K562 (cell line): ENCODE measurements around the gene CDKN1B. TPM values are rescaled to one million over a fixed set of nuclear protein-coding genes. Genes with fewer than 3 reads are reported as not detected.

Experiments used
- ARHGAP35 ChIP-seq: fragments of 450-650 bp; IDR thresholded peaks from 2 replicates; pipeline ENCODE4 v1.6.1; 2018; ENCODE audit not compliant: partially characterized antibody
- CCNT2 ChIP-seq: IDR thresholded peaks from 2 replicates; pipeline ENCODE4 v1.6.1; 2011; ENCODE audit warnings: borderline replicate concordance, low read depth, mild to moderate bottlenecking, moderate library complexity, mixed read lengths, low read length; ENCODE audit not compliant: insufficient read length; ENCODE audit errors: extremely low read depth
- CREB1 ChIP-seq, 2 experiments: sonication (generic) in 1 of 2; formaldehyde crosslinking in 1 of 2; IDR thresholded peaks; 2 replicates each; pipeline versions ENCODE4 v1.6.1 to v1.8.0; 2012 to 2022; ENCODE audit warnings: inconsistent platforms in 1 of 2, mild to moderate bottlenecking in 1 of 2, missing genetic modification reagents in 1 of 2, moderate library complexity in 1 of 2
- CTBP1 ChIP-seq: fragments of 450-650 bp; IDR thresholded peaks from 2 replicates; pipeline ENCODE4 v1.6.1; 2016; ENCODE audit warnings: borderline replicate concordance
- DDX20 ChIP-seq: fragments of 450-650 bp; IDR thresholded peaks from 2 replicates; pipeline ENCODE4 v1.6.1; 2016; ENCODE audit warnings: missing genetic modification characterization, low read depth, mild to moderate bottlenecking, missing compliant biosample characterization, moderate library complexity
- DMBX1 ChIP-seq: fragments of 250-450 bp; sonication (Bioruptor Pico); IDR thresholded peaks from 2 replicates; pipeline ENCODE4 v1.8.0; 2022; ENCODE audit warnings: inconsistent platforms, mild to moderate bottlenecking, moderate library complexity, borderline replicate concordance
- HDAC3 ChIP-seq: fragments of 450-650 bp; IDR thresholded peaks from 2 replicates; pipeline ENCODE4 v1.6.1; 2018; ENCODE audit warnings: borderline replicate concordance, mild to moderate bottlenecking, moderate library complexity; ENCODE audit not compliant: partially characterized antibody
- HMG20B ChIP-seq: fragments of 250-450 bp; sonication (Bioruptor Pico); IDR thresholded peaks from 2 replicates; pipeline ENCODE4 v1.5.0; 2021; ENCODE audit warnings: mild to moderate bottlenecking
- HNRNPH1 ChIP-seq: fragments of 200-400 bp; formaldehyde crosslinking; optimal IDR thresholded peaks from 2 replicates; pipeline ENCODE3; 2017; ENCODE audit warnings: low read depth, mild to moderate bottlenecking, low read length, moderate library complexity
- KDM5B ChIP-seq: fragments of 200-600 bp; sonication (generic); IDR thresholded peaks from 2 replicates; pipeline ENCODE4 v1.6.1; 2012; ENCODE audit warnings: low read depth, mild to moderate bottlenecking, moderate library complexity, low read length, control low read depth, inconsistent platforms; ENCODE audit not compliant: insufficient replicate concordance
- KLF13 ChIP-seq: fragments of 450-650 bp; IDR thresholded peaks from 2 replicates; pipeline ENCODE4 v1.6.1; 2016; ENCODE audit warnings: missing genetic modification characterization, low read depth, mild to moderate bottlenecking, missing compliant biosample characterization, moderate library complexity, borderline replicate concordance
- LCOR ChIP-seq: sonication (generic); formaldehyde crosslinking; IDR thresholded peaks from 2 replicates; pipeline ENCODE4 v1.8.0; 2022; ENCODE audit warnings: mild to moderate bottlenecking, missing genetic modification reagents
- MTA2 ChIP-seq: fragments of 450-650 bp; IDR thresholded peaks from 2 replicates; pipeline ENCODE4 v1.6.1; 2016; ENCODE audit warnings: low read depth
- MXD1 ChIP-seq: fragments of 250-450 bp; sonication (Bioruptor Pico); IDR thresholded peaks from 2 replicates; pipeline ENCODE4 v1.8.0; 2021; ENCODE audit warnings: borderline replicate concordance, mild to moderate bottlenecking, moderate library complexity; ENCODE audit not compliant: poor library complexity, severe bottlenecking
- NR2F6 ChIP-seq: fragments of 450-650 bp; formaldehyde crosslinking; IDR thresholded peaks from 2 replicates; pipeline ENCODE4 v1.4.0; 2020; ENCODE audit warnings: mild to moderate bottlenecking
- PATZ1 ChIP-seq: fragments of 250-450 bp; sonication (Bioruptor Pico); IDR thresholded peaks from 2 replicates; pipeline ENCODE4 v1.5.0; 2020; ENCODE audit warnings: mild to moderate bottlenecking, borderline replicate concordance
- SMAD2 ChIP-seq: fragments of 150-350 bp; IDR thresholded peaks from 2 replicates; pipeline ENCODE4 v1.6.1; 2014; ENCODE audit warnings: low read depth, mild to moderate bottlenecking, low read length
- TCF7L2 ChIP-seq: fragments of 150-350 bp; IDR thresholded peaks from 2 replicates; pipeline ENCODE4 v1.6.1; 2016; ENCODE audit warnings: low read depth, mild to moderate bottlenecking, low read length, moderate library complexity
- TEAD1 ChIP-seq, 2 experiments: fragments of 450-650 bp in 1 of 2; sonication (generic) in 1 of 2; formaldehyde crosslinking; IDR thresholded peaks; 2 replicates each; pipeline versions ENCODE4 v1.4.0 to v1.8.0; 2020 to 2022; ENCODE audit warnings: mild to moderate bottlenecking in 2 of 2, missing genetic modification reagents in 1 of 2
- THRAP3 ChIP-seq: fragments of 450-650 bp; IDR thresholded peaks from 2 replicates; pipeline ENCODE4 v1.6.1; 2016; ENCODE audit warnings: mild to moderate bottlenecking, inconsistent platforms, borderline replicate concordance
- XRCC4 ChIP-seq: IDR thresholded peaks from one replicate; pipeline ENCODE4 v1.6.1; 2011; ENCODE audit not compliant: insufficient read depth, insufficient read length; ENCODE audit errors: extremely low read depth
- ZNF239 ChIP-seq: fragments of 250-450 bp; sonication (Bioruptor Pico); IDR thresholded peaks from 2 replicates; pipeline ENCODE4 v1.4.0; 2020; ENCODE audit warnings: mild to moderate bottlenecking
- ZNF778 ChIP-seq: fragments of 450-650 bp; formaldehyde crosslinking; IDR thresholded peaks from 2 replicates; pipeline ENCODE4 v1.4.0; 2020; ENCODE audit warnings: mild to moderate bottlenecking, moderate library complexity
- polyA plus RNA-seq, 8 experiments: library from polyadenylated mRNA; depleted of rRNA in 4 of 8; stranded (reverse) in 5 of 8; unstranded in 3 of 8; fragments of >200 nt; fragmentation: Nextera tagmentation in 2 of 8; fragmentation: Illumina TruSeq in 1 of 8; extraction: Ambion mirVana in 2 of 8; extraction: Trizol in 1 of 8; gene quantifications; 2 replicates each; pipeline versions ENCODE4 v1.2.1 to v1.2.3, GENCODE V29; 2011 to 2014; ENCODE audit warnings: inconsistent platforms in 1 of 8, missing spikeins in 1 of 8
- total RNA-seq, 7 experiments: library from RNA; depleted of rRNA in 6 of 7; stranded (reverse); fragments of >200 nt in 6 of 7; fragmentation: Illumina TruSeq in 2 of 7; extraction: Trizol in 2 of 7; gene quantifications; 2 replicates each; pipeline versions ENCODE4 v1.2.1 to v1.2.3, GENCODE V29; 2011 to 2021; ENCODE audit warnings: low replicate concordance in 1 of 7
- TF ChIP-seq, protein P1 (sequence below), 2 experiments: fragments of 450-650 bp; IDR thresholded peaks; 2 replicates each; pipeline ENCODE4 v1.6.1; 2016

CDKN1B gene
- total and polyA plus RNA-seq, 9 of the 15 experiments (the other 6 are each of a cell fraction or from before 2014, with no cell fraction given) = 2.6 to 35.2 (median 15.5) TPM

DNA sequence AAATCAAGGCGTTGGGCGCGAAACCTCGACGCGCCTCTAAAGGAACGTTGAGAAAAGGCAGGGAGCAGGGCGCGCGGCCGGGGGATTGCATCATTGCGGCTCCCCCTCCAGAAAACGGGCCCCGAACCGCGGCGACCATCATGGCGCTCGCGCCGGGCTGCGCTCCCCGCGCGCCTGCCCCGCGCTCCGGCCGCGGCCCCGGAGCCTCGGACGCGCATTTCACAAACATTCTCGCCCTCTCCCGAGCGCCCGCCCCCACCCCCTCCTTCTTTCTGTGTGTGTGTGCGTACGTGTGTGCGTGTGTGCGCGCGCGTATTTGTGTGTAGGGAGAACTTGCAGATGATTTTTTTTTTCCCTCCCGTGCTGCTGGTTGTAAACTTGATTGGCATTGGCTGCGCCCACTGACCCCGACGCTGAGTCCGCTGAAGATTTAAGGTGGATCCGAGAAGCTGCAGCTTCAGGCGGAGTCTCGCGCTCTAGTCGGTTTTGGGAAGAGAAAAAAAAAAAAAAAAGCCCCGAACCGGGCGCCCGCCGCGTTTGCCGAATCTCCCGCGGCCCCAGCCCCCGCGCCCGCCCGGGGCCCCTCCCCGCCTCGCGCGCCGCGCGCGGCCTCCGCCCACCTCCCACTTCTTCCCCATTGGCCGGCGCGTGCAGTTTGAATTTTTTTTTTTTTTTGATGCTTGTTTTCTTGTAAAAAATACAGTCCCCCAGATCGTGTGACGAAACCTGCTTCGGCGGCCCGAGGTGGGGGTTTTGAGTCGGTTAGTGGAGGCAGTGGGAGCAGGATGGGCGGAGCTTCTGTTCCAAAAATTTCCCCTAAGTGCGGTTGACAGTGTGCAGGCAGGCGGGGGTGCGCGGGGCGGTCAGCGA lies 8.2 kb downstream of the CDKN1B start (continued):
- TF ChIP-seq LCOR (CRISPR knock-in tag) = peak; percentile 78
- no peak for TF ChIP-seq DMBX1
- TF ChIP-seq TEAD1 (CRISPR knock-in tag; IDR thresholded peaks at IDR 0.05) = no peak; a peak in 1 of 4 replicates
- no peak for TF ChIP-seq HMG20B (CRISPR knock-in tag)
- peak; percentile 56 for TF ChIP-seq KDM5B
- no peak for TF ChIP-seq HDAC3
- no peak for TF ChIP-seq ARHGAP35
- no peak for TF ChIP-seq HNRNPH1
- TF ChIP-seq ZNF778 = no peak
- peak; percentile 68 for TF ChIP-seq CCNT2
- TF ChIP-seq KLF13 (tag) = no peak
- no peak for TF ChIP-seq TCF7L2
- no peak for TF ChIP-seq NR2F6 (CRISPR knock-in tag)
- TF ChIP-seq ZNF239 = no peak
- TF ChIP-seq MXD1 (CRISPR knock-in tag) = no peak
- TF ChIP-seq CTBP1 = peak; percentile 63
- no peak for TF ChIP-seq PATZ1 (CRISPR knock-in tag)
- TF ChIP-seq DDX20 (tag) = no peak
- no peak for TF ChIP-seq CREB1 (IDR thresholded peaks at IDR 0.05)
- no peak for TF ChIP-seq CREB1 (CRISPR knock-in tag; IDR thresholded peaks at IDR 0.05)
- TF ChIP-seq, protein P1, sequence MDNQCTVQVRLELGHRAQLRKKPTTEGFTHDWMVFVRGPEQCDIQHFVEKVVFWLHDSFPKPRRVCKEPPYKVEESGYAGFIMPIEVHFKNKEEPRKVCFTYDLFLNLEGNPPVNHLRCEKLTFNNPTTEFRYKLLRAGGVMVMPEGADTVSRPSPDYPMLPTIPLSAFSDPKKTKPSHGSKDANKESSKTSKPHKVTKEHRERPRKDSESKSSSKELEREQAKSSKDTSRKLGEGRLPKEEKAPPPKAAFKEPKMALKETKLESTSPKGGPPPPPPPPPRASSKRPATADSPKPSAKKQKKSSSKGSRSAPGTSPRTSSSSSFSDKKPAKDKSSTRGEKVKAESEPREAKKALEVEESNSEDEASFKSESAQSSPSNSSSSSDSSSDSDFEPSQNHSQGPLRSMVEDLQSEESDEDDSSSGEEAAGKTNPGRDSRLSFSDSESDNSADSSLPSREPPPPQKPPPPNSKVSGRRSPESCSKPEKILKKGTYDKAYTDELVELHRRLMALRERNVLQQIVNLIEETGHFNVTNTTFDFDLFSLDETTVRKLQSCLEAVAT (IDR thresholded peaks at IDR 0.05) = 0 out of 4 replicates have a peak, but pooled peaks of 1 of the 2 experiments have one; percentile 0
- no peak for TF ChIP-seq THRAP3
- TF ChIP-seq SMAD2 = no peak
- TF ChIP-seq MTA2 = no peak
- TF ChIP-seq XRCC4 = no peak
